OCI-LY3 (cell line): ENCODE results near the gene CAMK1.

Experiments used
- H2AFZ ChIP-seq: fragments of 200-600, 300-600 bp; shearing (Covaris generic); 2 replicates; pipeline ENCODE4 v1.6.0; 2014; ENCODE audit warnings: antibody characterized with exemption, low read depth, low read length
- H3K27ac ChIP-seq: fragments of 200-600, 300-600 bp; sonication (generic); 2 replicates; pipeline ENCODE4 v1.5.1; 2014; ENCODE audit warnings: mild to moderate bottlenecking, low read length, moderate library complexity, mixed read lengths
- H3K27me3 ChIP-seq: fragments of 200-600, 300-600 bp; sonication (generic); 2 replicates; pipeline ENCODE4 v1.6.1; 2014; ENCODE audit warnings: low read depth, low read length, mixed read lengths
- H3K36me3 ChIP-seq: fragments of 200-600, 300-600 bp; sonication (generic); replicated peaks from 2 replicates; pipeline ENCODE3; 2014; ENCODE audit warnings: low read depth, low read length, mixed read lengths
- H3K4me1 ChIP-seq: fragments of 300-600, 200-600 bp; sonication (generic); 2 replicates; pipeline ENCODE4 v1.6.1; 2014; ENCODE audit warnings: low read length, mixed read lengths
- H3K4me2 ChIP-seq: fragments of 200-600, 300-600 bp; sonication (generic); 2 replicates; pipeline ENCODE4 v1.6.1; 2014; ENCODE audit warnings: low read length, mixed read lengths
- H3K4me3 ChIP-seq: fragments of 300-600, 200-600 bp; sonication (generic); 2 replicates; pipeline ENCODE4 v1.5.1; 2014; ENCODE audit warnings: antibody characterized with exemption, mild to moderate bottlenecking, low read length, moderate library complexity
- H3K79me2 ChIP-seq: fragments of 300-600, 200-600 bp; shearing (Covaris generic); 2 replicates; pipeline ENCODE4 v1.6.1; 2014; ENCODE audit warnings: mild to moderate bottlenecking, low read length, mixed read lengths
- H3K9ac ChIP-seq: fragments of 300-600, 200-600 bp; shearing (Covaris generic); 2 replicates; pipeline ENCODE4 v1.6.0; 2014; ENCODE audit warnings: mild to moderate bottlenecking, low read length, moderate library complexity
- H3K9me3 ChIP-seq: fragments of 200-600, 300-600 bp; shearing (Covaris generic); 2 replicates; pipeline ENCODE4 v1.6.1; 2014; ENCODE audit warnings: low read length, mixed read lengths; ENCODE audit not compliant: insufficient read depth
- H4K20me1 ChIP-seq: fragments of 200-600, 300-600 bp; sonication (generic); 2 replicates; pipeline ENCODE4 v1.6.1; 2016; ENCODE audit warnings: low read length, mixed read lengths; ENCODE audit not compliant: insufficient read depth
- EZH2phosphoT487 ChIP-seq: fragments of 200-600 bp; shearing (Covaris generic); IDR thresholded peaks from 2 replicates; pipeline ENCODE4 v1.6.1; 2018; ENCODE audit warnings: antibody characterized with exemption, mixed run types, low read depth
- TF ChIP-seq, protein P1 (sequence below): fragments of 200-600, 300-600 bp; sonication (generic); IDR thresholded peaks from 2 replicates; pipeline ENCODE4 v1.5.1; 2014; ENCODE audit warnings: antibody characterized with exemption, low read length, low read depth

Gene CAMK1

DNA sequence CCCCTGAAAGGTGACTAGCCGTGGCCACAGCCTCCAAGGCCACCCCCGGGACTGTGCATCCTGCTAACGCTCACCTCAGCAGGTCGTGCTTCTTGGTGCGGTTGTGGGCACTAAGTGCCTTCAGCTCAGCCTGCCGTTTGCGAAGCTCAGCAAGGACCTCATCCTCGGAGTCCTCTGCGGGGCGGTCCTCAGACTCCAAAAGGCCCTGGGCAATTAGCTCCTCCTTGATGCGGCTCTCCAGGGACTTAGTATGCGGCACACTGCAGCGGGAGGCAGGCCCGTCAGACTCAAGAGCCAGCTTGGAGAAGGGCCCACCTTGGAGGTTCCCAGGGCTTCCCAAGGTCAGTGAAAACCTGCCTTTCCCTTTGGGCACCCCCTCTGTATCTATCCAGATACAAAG lies 14.2 kb upstream of the CAMK1 start:
- H3K9ac ChIP-seq = no peak overlapping the region
- no peak overlapping the region for H3K4me3 ChIP-seq
- H2AFZ ChIP-seq = no peak overlapping the region
- TF ChIP-seq, protein P1, sequence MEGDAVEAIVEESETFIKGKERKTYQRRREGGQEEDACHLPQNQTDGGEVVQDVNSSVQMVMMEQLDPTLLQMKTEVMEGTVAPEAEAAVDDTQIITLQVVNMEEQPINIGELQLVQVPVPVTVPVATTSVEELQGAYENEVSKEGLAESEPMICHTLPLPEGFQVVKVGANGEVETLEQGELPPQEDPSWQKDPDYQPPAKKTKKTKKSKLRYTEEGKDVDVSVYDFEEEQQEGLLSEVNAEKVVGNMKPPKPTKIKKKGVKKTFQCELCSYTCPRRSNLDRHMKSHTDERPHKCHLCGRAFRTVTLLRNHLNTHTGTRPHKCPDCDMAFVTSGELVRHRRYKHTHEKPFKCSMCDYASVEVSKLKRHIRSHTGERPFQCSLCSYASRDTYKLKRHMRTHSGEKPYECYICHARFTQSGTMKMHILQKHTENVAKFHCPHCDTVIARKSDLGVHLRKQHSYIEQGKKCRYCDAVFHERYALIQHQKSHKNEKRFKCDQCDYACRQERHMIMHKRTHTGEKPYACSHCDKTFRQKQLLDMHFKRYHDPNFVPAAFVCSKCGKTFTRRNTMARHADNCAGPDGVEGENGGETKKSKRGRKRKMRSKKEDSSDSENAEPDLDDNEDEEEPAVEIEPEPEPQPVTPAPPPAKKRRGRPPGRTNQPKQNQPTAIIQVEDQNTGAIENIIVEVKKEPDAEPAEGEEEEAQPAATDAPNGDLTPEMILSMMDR = no peak
- no peak for TF ChIP-seq EZH2phosphoT487
- H3K36me3 ChIP-seq = peaks cover 52% of the 10 kb centered on the region
- no peaks in the 10 kb centered on the region for H3K9me3 ChIP-seq
- H3K79me2 ChIP-seq = no peaks in the 10 kb centered on the region
- H3K4me2 ChIP-seq = no peak overlapping the region
- no peaks in the 10 kb centered on the region for H4K20me1 ChIP-seq
- peaks cover 17% of the 10 kb centered on the region for H3K4me1 ChIP-seq
- H3K27me3 ChIP-seq = no peaks in the 10 kb centered on the region
- H3K27ac ChIP-seq = no peak overlapping the region

DNA sequence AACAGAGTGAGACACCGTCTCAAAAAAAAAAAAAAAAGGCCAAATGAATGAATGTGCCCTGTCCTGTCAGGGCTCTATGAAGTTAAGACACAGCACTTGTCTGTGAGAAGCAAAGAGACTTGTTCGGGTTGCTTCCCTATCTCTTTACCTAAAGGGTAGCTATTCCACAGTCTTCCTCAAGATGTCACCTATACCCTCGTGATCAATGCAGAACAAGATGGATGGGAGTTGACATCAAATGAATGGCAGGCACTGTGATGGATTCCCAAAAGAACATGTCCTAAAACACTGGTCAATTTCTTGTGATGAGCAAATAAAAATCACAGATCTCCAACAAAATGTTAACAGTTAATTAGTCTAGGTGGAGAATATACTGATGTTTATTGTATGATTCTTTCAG lies 13.0 kb upstream of the CAMK1 start:
- H3K4me1 ChIP-seq = peaks cover 15% of the 10 kb centered on the region
- H4K20me1 ChIP-seq = no peaks in the 10 kb centered on the region
- no peak overlapping the region for H3K27ac ChIP-seq
- TF ChIP-seq, protein P1 = peak; percentile 30; the same call in 1 of the 2 replicates
- TF ChIP-seq EZH2phosphoT487 = no peak
- H3K4me3 ChIP-seq = no peak overlapping the region
- no peak overlapping the region for H3K4me2 ChIP-seq
- no peak overlapping the region for H2AFZ ChIP-seq
- H3K9ac ChIP-seq = no peak overlapping the region
- H3K79me2 ChIP-seq = no peaks in the 10 kb centered on the region
- no peaks in the 10 kb centered on the region for H3K9me3 ChIP-seq
- no peaks in the 10 kb centered on the region for H3K27me3 ChIP-seq
- H3K36me3 ChIP-seq = peaks cover 51% of the 10 kb centered on the region

DNA sequence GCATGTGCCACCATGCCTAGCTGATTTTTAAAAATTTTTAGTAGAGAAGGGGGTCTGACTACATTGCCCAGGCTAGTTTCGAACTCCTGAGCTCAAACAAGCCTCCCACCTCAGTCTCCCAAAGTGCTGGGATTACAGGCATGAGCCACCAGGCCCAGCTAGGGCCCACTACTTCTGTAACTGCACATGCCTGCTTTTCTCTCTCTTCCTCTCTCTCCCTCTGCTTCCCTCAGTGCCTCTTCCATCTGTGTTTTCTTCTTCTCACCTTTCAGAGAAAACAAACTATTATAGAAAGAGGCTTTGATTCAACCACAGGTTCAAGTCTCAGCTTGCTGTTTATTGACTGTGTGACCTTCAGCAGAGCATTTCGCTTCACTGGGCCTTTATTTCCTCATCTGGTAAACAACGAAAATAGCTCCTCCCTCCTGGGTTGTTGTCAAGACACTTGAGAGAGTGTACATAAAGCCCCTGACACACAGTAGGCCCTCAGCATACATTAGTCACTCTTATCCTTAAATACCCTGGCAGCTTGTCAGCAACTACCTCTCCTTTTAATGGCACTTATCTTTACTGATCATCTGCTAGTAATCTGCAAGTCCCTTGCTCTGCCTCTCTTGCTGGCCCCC lies 12.3 kb upstream of the CAMK1 start:
- Histone ChIP-seq H3K4me2 (no peak overlapping the region), H3K79me2 (no peaks in the 10 kb centered on the region), H3K27ac (no peak overlapping the region), H3K4me1 (peaks cover 11% of the 10 kb centered on the region), H3K4me3 (no peak overlapping the region), H3K9me3 (no peaks in the 10 kb centered on the region), H3K36me3 (peaks cover 44% of the 10 kb centered on the region), H3K27me3 (no peaks in the 10 kb centered on the region), H2AFZ (no peak overlapping the region), H4K20me1 (no peaks in the 10 kb centered on the region), H3K9ac (no peak overlapping the region)
- no peak for TF ChIP-seq EZH2phosphoT487
- TF ChIP-seq, protein P1 = no peak

DNA sequence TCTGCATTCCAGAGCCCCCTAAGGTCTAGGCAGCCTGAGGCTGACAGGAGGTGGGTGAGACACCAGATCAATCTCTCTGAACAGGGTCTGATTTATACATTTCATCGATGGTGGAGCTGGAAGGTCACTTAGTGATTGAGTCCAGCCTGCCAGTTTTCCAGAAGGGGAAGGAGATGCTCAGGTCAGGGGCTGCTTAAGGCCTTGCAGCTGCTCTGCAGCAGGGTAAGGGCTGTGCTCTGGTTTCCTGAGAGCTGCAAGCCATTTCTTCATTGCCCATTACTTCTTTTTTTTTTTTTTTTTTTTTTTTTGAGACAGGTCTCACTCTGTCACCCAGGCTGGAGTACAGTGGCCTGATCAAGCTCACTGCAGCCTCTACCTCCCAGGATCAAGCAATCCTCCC lies 11.8 kb upstream of the CAMK1 start:
- Histone ChIP-seq H3K36me3 (peaks cover 39% of the 10 kb centered on the region), H3K9me3 (no peaks in the 10 kb centered on the region), H3K4me2 (no peak overlapping the region), H3K27me3 (no peaks in the 10 kb centered on the region), H3K79me2 (no peaks in the 10 kb centered on the region), H2AFZ (no peak overlapping the region), H3K9ac (no peak overlapping the region), H4K20me1 (no peaks in the 10 kb centered on the region), H3K4me3 (no peak overlapping the region), H3K4me1 (peaks cover 11% of the 10 kb centered on the region), H3K27ac (no peak overlapping the region)
- TF ChIP-seq, protein P1 = no peak
- no peak for TF ChIP-seq EZH2phosphoT487
